ENCODE data around the gene GADD45B. TPM values are rescaled to one million over a fixed set of nuclear protein-coding genes. Genes with fewer than 3 reads are reported as not detected.

Gene GADD45B
- total RNA-seq, 3 donors from 2014 or later (not counting 1 experiment from before 2014, with no cell fraction given): 198 to 247 (median 212) TPM

DNA sequence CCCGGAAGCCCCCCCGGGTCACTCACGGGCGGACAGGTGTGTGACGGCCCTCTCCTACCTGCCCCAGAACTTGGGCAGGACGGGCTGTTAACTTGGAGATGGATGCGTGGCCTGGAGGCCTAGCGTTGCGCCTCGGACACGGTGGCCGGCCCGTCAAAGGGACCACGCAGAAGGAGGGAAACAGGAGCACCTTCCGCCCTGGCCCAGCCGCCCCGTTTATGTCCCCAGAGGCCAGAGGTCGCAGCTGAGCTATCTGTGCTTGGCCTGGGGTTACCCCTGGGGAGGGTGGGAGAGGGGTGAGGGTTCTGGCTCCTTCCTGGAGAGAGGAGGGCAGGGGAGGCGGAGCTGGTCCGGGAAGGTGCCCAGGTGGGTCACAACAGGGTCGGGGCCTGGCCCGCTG is 35.6 kb downstream of the GADD45B start:
- Histone ChIP-seq H3K27ac (ENCODE audit: low read length) (no peak overlapping the region), H3K27me3 (ENCODE audit: control insufficient read depth, insufficient read depth, low read length) (no peaks in the 10 kb centered on the region), H3K4me3 (ENCODE audit: low read length) (no peak overlapping the region), H3K36me3 (ENCODE audit: control insufficient read depth, insufficient read depth, low read length) (no peaks in the 10 kb centered on the region), H3K4me1 (ENCODE audit: control insufficient read depth, insufficient read depth, low read length) (peaks cover 11% of the 10 kb centered on the region), H3K9me3 (ENCODE audit: control insufficient read depth, insufficient read depth, low read length) (no peaks in the 10 kb centered on the region)
- ATAC-seq (no peak), DNase-seq (no peak)
- H3K36me3 Mint-ChIP-seq: no peaks in the 10 kb centered on the region
- H3K27ac Mint-ChIP-seq: no peak overlapping the region
- WGBS (ENCODE audit: insufficient coverage): 85% methylated on average over 22 of the region's 22 CpGs
- peaks cover 0 to 10% of the 10 kb centered on the region in 2 donors for H3K4me1 Mint-ChIP-seq
- no peaks in the 10 kb centered on the region for H3K9me3 Mint-ChIP-seq
- H3K27me3 Mint-ChIP-seq (ENCODE audit: low read depth in 2 of 2): no peaks in the 10 kb centered on the region
- TF ChIP-seq, protein P1, sequence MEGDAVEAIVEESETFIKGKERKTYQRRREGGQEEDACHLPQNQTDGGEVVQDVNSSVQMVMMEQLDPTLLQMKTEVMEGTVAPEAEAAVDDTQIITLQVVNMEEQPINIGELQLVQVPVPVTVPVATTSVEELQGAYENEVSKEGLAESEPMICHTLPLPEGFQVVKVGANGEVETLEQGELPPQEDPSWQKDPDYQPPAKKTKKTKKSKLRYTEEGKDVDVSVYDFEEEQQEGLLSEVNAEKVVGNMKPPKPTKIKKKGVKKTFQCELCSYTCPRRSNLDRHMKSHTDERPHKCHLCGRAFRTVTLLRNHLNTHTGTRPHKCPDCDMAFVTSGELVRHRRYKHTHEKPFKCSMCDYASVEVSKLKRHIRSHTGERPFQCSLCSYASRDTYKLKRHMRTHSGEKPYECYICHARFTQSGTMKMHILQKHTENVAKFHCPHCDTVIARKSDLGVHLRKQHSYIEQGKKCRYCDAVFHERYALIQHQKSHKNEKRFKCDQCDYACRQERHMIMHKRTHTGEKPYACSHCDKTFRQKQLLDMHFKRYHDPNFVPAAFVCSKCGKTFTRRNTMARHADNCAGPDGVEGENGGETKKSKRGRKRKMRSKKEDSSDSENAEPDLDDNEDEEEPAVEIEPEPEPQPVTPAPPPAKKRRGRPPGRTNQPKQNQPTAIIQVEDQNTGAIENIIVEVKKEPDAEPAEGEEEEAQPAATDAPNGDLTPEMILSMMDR (IDR thresholded peaks at IDR 0.05): no peak
- intact Hi-C loops (cut with micrococcal nuclease): no loop called here
- no peak overlapping the region for H3K4me3 Mint-ChIP-seq

DNA sequence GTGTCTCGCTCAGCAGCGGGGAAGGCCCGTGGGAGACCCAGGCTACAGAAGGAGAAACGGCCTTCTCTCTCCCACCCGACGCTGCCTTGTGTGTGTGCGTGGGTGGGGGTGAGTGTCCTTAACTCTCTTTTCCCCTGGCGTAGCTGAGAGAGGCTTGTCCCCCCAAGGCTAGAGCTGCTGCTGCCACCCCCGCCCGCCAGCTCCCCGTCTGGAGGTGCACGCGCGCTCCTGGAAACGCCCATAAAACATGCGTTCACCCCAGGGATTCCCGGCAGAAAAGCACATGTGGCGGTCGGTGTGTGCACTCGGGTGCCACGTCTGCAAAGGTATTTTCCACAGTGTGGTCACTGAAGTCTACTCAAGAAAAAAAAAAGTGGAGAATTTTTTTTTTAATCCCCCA is 36.1 kb downstream of the GADD45B start:
- H3K27me3 Mint-ChIP-seq (ENCODE audit: low read depth in 2 of 2): no peaks in the 10 kb centered on the region
- Histone ChIP-seq H3K4me3 (ENCODE audit: low read length) (no peak overlapping the region), H3K36me3 (ENCODE audit: control insufficient read depth, insufficient read depth, low read length) (no peaks in the 10 kb centered on the region), H3K27ac (ENCODE audit: low read length) (no peak overlapping the region), H3K27me3 (ENCODE audit: control insufficient read depth, insufficient read depth, low read length) (no peaks in the 10 kb centered on the region), H3K4me1 (ENCODE audit: control insufficient read depth, insufficient read depth, low read length) (peaks cover 9% of the 10 kb centered on the region), H3K9me3 (ENCODE audit: control insufficient read depth, insufficient read depth, low read length) (no peaks in the 10 kb centered on the region)
- no peaks in the 10 kb centered on the region for H3K9me3 Mint-ChIP-seq
- ATAC-seq (no peak), DNase-seq (no peak)
- TF ChIP-seq, protein P1 (IDR thresholded peaks at IDR 0.05): no peak
- intact Hi-C loops (cut with micrococcal nuclease): no loop called here
- peaks cover 0 to 10% of the 10 kb centered on the region in 2 donors for H3K4me1 Mint-ChIP-seq
- no peak overlapping the region for H3K4me3 Mint-ChIP-seq
- H3K27ac Mint-ChIP-seq: no peak overlapping the region
- 74% methylated on average over 19 of the region's 21 CpGs for WGBS (ENCODE audit: insufficient coverage)
- no peaks in the 10 kb centered on the region for H3K36me3 Mint-ChIP-seq

DNA sequence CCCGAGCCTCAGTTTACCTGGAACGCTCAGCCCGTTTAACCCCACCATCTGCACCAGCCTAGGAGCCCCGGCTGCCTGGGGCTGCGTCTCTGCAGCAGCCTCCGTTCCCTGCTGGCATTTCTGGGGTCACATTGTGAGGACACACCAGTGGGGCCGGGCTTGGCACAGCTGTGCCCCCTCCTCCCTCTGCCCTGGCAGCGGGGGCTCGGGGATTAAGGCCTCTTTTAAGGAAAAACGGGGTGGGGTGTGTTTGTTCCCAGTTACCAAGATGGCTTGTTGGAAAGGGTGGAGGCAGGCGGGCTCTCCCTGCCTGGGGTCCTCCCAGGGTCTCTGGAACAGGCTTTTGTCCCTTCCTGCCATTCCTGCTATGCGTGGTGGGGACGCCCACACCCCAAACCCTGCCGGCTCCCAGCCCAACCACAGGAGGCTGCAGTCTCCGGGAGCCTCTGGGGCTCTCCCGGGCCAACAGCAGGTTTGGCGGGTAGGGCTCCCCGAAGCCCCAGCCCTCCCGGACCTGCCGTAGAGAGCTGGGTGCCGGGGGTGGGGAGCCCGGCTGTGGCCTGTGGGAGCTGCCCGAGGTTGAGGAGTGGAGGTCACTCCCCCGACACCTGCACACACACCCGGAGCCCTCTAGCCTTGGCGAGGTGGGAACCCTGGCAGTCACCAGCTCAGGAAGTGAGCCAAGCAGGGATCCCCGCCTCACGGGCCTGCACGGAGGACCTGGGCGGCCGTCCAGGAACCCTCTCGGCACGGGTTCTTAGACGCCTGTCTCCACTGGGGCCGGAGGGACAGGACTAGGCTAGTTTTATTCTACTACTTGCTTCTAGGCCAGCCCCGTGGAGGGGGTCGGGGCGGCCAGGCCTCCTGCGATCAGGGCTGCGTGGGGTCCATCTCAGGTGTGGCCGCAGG is 36.9 kb downstream of the GADD45B start:
- H3K4me3 ChIP-seq (ENCODE audit: low read length): no peak overlapping the region
- H3K27me3 ChIP-seq (ENCODE audit: control insufficient read depth, insufficient read depth, low read length): no peaks in the 10 kb centered on the region
- no peak overlapping the region for H3K27ac Mint-ChIP-seq
- no peak for ATAC-seq
- no peaks in the 10 kb centered on the region for H3K36me3 ChIP-seq (ENCODE audit: control insufficient read depth, insufficient read depth, low read length)
- H3K27me3 Mint-ChIP-seq (ENCODE audit: low read depth in 2 of 2): no peaks in the 10 kb centered on the region
- H3K36me3 Mint-ChIP-seq: no peaks in the 10 kb centered on the region
- no peaks in the 10 kb centered on the region for H3K9me3 ChIP-seq (ENCODE audit: control insufficient read depth, insufficient read depth, low read length)
- no peaks in the 10 kb centered on the region for H3K9me3 Mint-ChIP-seq
- H3K4me1 ChIP-seq (ENCODE audit: control insufficient read depth, insufficient read depth, low read length): peaks cover 3% of the 10 kb centered on the region
- no peak overlapping the region for H3K27ac ChIP-seq (ENCODE audit: low read length)
- WGBS (ENCODE audit: insufficient coverage): 92% methylated on average over 40 of the region's 41 CpGs
- peaks cover 0 to 5% of the 10 kb centered on the region in 2 donors for H3K4me1 Mint-ChIP-seq
- intact Hi-C loops (cut with micrococcal nuclease): no loop called here
- no peak for DNase-seq
- TF ChIP-seq, protein P1 (IDR thresholded peaks at IDR 0.05): no peak
- no peak overlapping the region for H3K4me3 Mint-ChIP-seq

Data from natural killer cell (primary cell).